ENCODE results near the gene ADRA1B. TPM values are rescaled to one million over a fixed set of nuclear protein-coding genes. Genes with fewer than 3 reads are reported as not detected.

Gene ADRA1B
- total and polyA plus RNA-seq, 2 of the 8 experiments (the other 6 are each of a cell fraction or from before 2014, with no cell fraction given), result not detected

DNA sequence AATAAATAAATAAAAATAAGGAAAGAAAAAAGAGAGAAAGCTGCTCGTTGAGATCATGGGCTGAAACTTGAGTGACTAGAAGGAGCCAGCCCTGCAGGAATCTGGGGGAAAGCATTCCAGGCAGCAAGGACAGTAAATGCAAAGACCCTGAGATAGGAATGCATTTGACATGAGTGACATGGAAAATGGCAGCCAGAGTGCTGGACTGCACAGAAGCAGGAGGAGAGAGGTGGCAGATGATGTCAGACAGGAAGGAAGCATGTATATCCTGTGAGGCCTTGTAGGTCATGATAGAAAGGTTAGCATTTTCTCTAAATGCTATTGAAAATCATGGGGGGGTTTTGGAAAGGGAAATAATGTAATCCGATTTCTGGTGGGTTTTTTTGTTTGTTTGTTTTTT lies 29.1 kb downstream of the ADRA1B start (continued):
- TF ChIP-seq, protein P1, sequence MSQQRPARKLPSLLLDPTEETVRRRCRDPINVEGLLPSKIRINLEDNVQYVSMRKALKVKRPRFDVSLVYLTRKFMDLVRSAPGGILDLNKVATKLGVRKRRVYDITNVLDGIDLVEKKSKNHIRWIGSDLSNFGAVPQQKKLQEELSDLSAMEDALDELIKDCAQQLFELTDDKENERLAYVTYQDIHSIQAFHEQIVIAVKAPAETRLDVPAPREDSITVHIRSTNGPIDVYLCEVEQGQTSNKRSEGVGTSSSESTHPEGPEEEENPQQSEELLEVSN (IDR thresholded peaks at IDR 0.05), result no peak
- TF ChIP-seq HDAC2 (IDR thresholded peaks at IDR 0.05; ENCODE audit: borderline replicate concordance in 1 of 2, low read depth in 2 of 2, low read length in 2 of 2), result no peak
- no peak for TF ChIP-seq HDAC6 (IDR thresholded peaks at IDR 0.05; ENCODE audit: low read depth, low read length)
- TF ChIP-seq NRF1 (IDR thresholded peaks at IDR 0.05; ENCODE audit: low read depth, low read length), result no peak
- TF ChIP-seq KDM4A (IDR thresholded peaks at IDR 0.05; ENCODE audit: low read depth, low read length, severe bottlenecking), result no peak
